BJ (cell line): ENCODE measurements around the gene GBA2. TPM values are rescaled to one million over a fixed set of nuclear protein-coding genes. Genes with fewer than 3 reads are reported as not detected.
A peak's percentile ranks its signal among the peaks of the same experiment; 100 is the strongest.

Experiments used
- CTCF ChIA-PET: fragments of 350-600 bp; formaldehyde crosslinking; extraction: SDS; loops from one replicate; lab custom pipeline; 2021; ENCODE audit warnings: antibody characterized with exemption, inconsistent platforms; lab: Yijun Ruan, JAX
- POLR2A ChIA-PET: fragments of 300-600 bp; sonication (Branson Sonifier 250); formaldehyde crosslinking; extraction: SDS; loops from one replicate; lab custom pipeline; 2021; ENCODE audit warnings: antibody characterized with exemption; lab: Charles Lee
- DNase-seq: peaks from one replicate; pipeline ENCODE4 v3.0.0-alpha.2; 2011; ENCODE audit warnings: low read depth
- H3K27me3 ChIP-seq: 2 replicates; pipeline ENCODE4 v1.6.0; 2011; ENCODE audit warnings: low read length; ENCODE audit not compliant: control insufficient read depth, insufficient read depth
- H3K36me3 ChIP-seq: 2 replicates; pipeline ENCODE4 v1.5.1; 2011; ENCODE audit warnings: low read length; ENCODE audit not compliant: control insufficient read depth, insufficient read depth
- H3K4me3 ChIP-seq: 2 replicates; pipeline ENCODE4 v1.5.1; 2011; ENCODE audit warnings: low read depth, mild to moderate bottlenecking, control low read depth, low read length
- polyA plus RNA-seq: library from polyadenylated mRNA; depleted of rRNA; stranded (reverse); fragments of >200 nt; gene quantifications from 2 replicates; pipeline ENCODE4 v1.2.3, GENCODE V29; 2011; rRNA removed
- small RNA-seq: library from RNA; depleted of rRNA; stranded (forward); fragments of <200 nt; gene quantifications from one replicate; pipeline ENCODE3, GENCODE V24; 2012; ENCODE audit warnings: low replicate concordance, low read depth; ENCODE audit not compliant: insufficient read length
- TF ChIP-seq, protein P1 (sequence below): IDR thresholded peaks from 2 replicates; pipeline ENCODE4 v1.5.1; 2011; ENCODE audit warnings: low read depth, mild to moderate bottlenecking, control low read depth, inconsistent platforms, low read length, moderate library complexity; ENCODE audit not compliant: insufficient read depth

GBA2 gene
- polyA plus RNA-seq, 1 experiment, result 44.1 TPM

DNA sequence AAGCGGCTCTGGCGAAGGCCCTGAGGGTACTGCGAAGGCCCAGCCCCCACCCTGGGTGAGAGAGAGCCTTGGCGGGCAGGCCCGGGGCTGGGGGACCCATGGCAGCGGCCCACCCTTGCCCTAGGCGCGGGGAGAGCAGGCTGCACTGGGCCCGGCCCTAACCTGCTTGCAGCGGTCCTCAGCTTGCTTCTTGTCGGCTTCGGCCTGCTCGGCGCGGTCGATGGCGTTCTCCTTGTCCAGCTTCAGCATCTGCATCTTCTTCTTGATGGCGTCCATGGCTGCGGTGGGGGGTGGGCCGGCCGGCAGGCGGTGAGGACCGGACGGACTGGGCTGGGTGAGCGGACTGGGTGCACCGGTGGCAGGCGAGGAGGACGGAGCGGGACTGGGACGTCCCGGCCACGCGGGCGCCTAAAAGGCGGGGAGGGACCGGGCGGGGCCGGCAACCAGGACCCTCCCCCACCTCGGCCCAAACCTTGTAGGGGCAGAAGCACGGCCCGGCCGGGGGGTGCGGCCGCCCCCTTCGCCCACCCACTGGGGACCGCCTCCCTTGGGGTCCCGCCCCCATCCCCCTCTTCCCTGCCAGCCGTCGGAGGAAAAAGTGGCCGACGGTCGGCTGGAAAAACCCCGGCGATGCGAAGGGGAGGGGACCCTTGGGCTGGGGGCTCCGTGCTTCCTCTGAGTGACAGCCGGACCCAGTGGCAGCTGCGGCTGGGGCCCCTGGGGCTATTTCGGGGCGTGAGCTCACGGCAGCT lies 59.3 kb downstream of the GBA2 start, which contains the start of gene TPM2:
Gene TPM2, minus strand, starts transcription at position 384 of the 752 bp plus-strand sequence. Its CDS starts 108 bp downstream, at position 276.
- peak; percentile 46 for DNase-seq
- POLR2A ChIA-PET, result interaction anchor here (0.6 to 4.2 kb wide), 7 partner anchors 9 to 60 kb away, joined by 3 to 35 read pairs (median 7); partner anchors contain the start of genes CCDC107, CREB3, RMRP and TLN1
- TF ChIP-seq, protein P1, sequence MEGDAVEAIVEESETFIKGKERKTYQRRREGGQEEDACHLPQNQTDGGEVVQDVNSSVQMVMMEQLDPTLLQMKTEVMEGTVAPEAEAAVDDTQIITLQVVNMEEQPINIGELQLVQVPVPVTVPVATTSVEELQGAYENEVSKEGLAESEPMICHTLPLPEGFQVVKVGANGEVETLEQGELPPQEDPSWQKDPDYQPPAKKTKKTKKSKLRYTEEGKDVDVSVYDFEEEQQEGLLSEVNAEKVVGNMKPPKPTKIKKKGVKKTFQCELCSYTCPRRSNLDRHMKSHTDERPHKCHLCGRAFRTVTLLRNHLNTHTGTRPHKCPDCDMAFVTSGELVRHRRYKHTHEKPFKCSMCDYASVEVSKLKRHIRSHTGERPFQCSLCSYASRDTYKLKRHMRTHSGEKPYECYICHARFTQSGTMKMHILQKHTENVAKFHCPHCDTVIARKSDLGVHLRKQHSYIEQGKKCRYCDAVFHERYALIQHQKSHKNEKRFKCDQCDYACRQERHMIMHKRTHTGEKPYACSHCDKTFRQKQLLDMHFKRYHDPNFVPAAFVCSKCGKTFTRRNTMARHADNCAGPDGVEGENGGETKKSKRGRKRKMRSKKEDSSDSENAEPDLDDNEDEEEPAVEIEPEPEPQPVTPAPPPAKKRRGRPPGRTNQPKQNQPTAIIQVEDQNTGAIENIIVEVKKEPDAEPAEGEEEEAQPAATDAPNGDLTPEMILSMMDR, result no peak
- CTCF ChIA-PET, result interaction anchor here (0.6 to 3.8 kb wide), 9 partner anchors 9 to 153 kb away, joined by 3 to 26 read pairs (median 5); partner anchors contain the start of genes CCDC107, RMRP and TLN1
- no peaks in the 10 kb centered on the region for H3K27me3 ChIP-seq
- H3K4me3 ChIP-seq, result peak within 1 kb of the TSS; percentile 98
- peaks cover 25% of the 10 kb centered on the region for H3K36me3 ChIP-seq

DNA sequence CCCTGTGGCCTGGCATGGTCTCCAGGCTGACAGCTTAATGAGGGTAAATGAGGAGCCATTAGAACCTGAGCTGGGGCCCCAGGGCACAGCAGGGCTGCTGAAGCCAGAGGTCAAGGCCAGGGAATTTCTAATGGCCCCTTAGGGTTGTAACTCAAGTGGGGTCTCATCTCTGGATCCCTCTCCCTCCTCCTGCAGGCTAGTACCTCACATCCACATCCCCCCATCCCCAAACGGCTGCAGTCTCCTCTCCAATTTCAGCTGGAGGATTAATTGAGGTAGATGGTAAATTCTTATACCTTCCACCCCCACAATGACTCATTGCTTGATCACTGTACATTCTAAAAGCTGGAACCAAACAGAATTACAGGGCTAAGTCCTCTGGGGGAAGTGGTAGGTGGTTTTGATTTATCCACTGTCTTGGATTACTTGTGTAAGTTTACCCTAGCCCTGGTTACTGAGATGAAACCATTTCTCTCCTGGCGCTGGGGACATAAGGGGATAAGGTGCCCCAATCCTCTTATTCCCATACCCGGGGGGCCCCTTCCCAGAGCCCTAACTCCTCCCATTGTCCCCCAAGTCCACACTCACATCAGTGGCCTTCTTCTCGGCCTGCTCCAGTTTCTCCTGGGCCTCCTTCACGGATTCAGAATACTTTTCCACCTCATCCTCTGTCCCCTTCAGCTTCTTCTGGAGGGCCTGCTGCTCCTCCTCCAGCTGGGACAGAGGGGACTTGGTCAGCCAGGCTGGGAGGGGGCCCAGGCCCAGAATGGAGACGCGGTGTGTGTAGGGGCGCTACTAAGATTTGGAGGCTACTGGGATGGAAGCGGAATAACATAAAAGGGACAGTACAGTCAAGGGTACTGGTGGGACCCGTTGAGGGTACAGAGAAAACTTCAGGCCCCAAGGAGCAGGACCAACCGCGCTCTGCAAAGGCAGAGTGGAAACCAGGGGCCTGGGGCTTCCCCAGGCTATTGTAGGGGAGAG lies 60.2 kb downstream of the GBA2 start:
- ChIA-PET CTCF (interaction anchor here (0.6 to 3.8 kb wide), 9 partner anchors 7 to 134 kb away, joined by 3 to 13 read pairs (median 6); partner anchors contain the start of genes CCDC107, RMRP and TLN1), POLR2A (interaction anchor here (0.5 to 4.2 kb wide), 6 partner anchors 9 to 44 kb away, joined by 3 to 35 read pairs (median 6); partner anchors contain the start of genes CREB3 and TLN1)
- peak; percentile 44 for DNase-seq
- Histone ChIP-seq H3K27me3 (no peaks in the 10 kb centered on the region), H3K4me3 (peak overlapping the region; percentile 98), H3K36me3 (peaks cover 32% of the 10 kb centered on the region)
- TF ChIP-seq, protein P1, result no peak

DNA sequence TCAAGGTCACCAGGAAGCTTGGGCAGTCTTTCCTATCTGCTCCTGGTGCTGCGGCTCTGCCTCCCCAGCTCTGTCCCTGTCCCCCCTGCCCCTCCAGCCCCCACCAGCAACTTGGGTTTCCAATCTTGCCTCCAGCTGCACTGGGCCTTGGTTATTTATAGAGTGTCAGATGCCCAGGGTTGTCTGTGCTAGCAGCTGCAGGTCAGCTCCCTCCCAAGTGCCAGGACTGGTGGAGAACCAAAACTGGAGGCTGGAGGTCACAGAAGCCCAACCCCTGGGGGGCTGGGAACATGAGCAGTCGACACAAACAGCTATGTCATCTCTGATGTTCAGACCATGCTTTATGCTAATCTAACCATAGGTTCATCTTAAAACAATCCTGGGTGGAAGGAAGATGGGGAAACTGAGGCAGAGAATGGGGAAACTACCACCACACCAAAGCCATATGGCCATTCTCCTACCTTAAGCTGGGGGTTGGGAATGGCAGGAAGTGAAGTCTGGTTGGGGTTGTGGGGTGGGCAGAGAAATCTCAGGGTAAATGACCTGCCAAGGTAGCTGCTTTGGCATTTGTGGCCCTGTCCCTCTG lies 61.0 kb downstream of the GBA2 start:
- ChIA-PET POLR2A (interaction anchor here (0.5 to 4.2 kb wide), 6 partner anchors 8 to 40 kb away, joined by 3 to 35 read pairs (median 4); no protein-coding TSS in a partner anchor), CTCF (interaction anchor here (0.6 to 2.4 kb wide), 8 partner anchors 8 to 133 kb away, joined by 3 to 10 read pairs (median 5); partner anchors contain the start of genes CCDC107, RMRP and TLN1)
- Histone ChIP-seq H3K36me3 (peaks cover 39% of the 10 kb centered on the region), H3K27me3 (no peaks in the 10 kb centered on the region), H3K4me3 (peak overlapping the region; percentile 98)
- DNase-seq, result no peak
- TF ChIP-seq, protein P1, result no peak

DNA sequence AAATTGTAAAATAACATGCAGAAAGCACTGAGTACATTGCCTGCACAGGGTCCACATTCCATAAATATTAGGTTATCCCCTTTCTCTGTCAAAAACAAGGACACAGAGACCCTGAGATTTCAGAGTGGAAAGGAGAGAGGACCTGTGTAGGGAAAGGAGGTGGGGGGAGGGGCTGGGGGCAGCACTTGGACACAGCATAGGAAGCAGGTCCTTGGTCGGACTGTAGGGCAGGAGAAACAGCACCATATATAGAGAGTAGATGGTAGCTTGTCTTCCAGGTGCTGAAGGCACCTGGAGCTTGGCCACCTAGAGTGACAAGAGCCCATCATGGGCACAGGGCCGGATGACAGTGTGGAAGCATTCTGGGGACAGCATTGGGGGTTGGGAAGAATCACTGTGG lies 61.7 kb downstream of the GBA2 start:
- no peaks in the 10 kb centered on the region for H3K27me3 ChIP-seq
- TF ChIP-seq, protein P1, result no peak
- ChIA-PET CTCF (interaction anchor here (0.7 to 2.4 kb wide), 4 partner anchors 9 to 29 kb away, joined by 3 to 10 read pairs (median 8); partner anchors contain the start of genes CCDC107 and RMRP), POLR2A (interaction anchor here (0.6 to 1.4 kb wide), 3 partner anchors 12 to 41 kb away, joined by 3 to 6 read pairs (median 3); no protein-coding TSS in a partner anchor)
- peak overlapping the region; percentile 98 for H3K4me3 ChIP-seq
- DNase-seq, result no peak
- peaks cover 46% of the 10 kb centered on the region for H3K36me3 ChIP-seq

Small RNA genes within 50 kb of the gene (small RNA-seq; reads per million reads assigned to genes)
- 0.63 reads per million for gene MIR6853

Other genes with a start within 250 kb of the GBA2 start
- gene TESK1, start 144.0 kb downstream of the GBA2 start, polyA plus RNA-seq, result 23.2 and 32.6 TPM in 2 replicates
- 1.1 and 1.7 TPM in 2 replicates for gene CD72, start 130.8 kb downstream of the GBA2 start, polyA plus RNA-seq
- not detected in 2 replicates for gene SIT1, start 98.3 kb downstream of the GBA2 start, polyA plus RNA-seq
- gene RMRP, start 91.2 kb downstream of the GBA2 start, polyA plus RNA-seq, result 235 and 1,738 TPM in 2 replicates
- gene CCDC107, start 90.9 kb downstream of the GBA2 start, polyA plus RNA-seq, result 22.0 and 27.9 TPM in 2 replicates
- gene ARHGEF39, start 84.0 kb downstream of the GBA2 start, polyA plus RNA-seq, result 2.7 and 4.1 TPM in 2 replicates
- gene CA9, start 75.3 kb downstream of the GBA2 start, polyA plus RNA-seq, result 0.13 and 0.32 TPM in 2 replicates
- gene TPM2, start 59.3 kb downstream of the GBA2 start, polyA plus RNA-seq, result 1,727 and 2,061 TPM in 2 replicates
- 215 and 399 TPM in 2 replicates for gene TLN1, start 17.0 kb downstream of the GBA2 start, polyA plus RNA-seq
- 67.9 and 75.8 TPM in 2 replicates for gene CREB3, start 16.6 kb downstream of the GBA2 start, polyA plus RNA-seq
- gene RGP1, start 59 bp upstream of the GBA2 start, polyA plus RNA-seq, result 17.4 and 19.7 TPM in 2 replicates
- gene MSMP, start 5.0 kb upstream of the GBA2 start, polyA plus RNA-seq, result not detected in 2 replicates
- 30.1 and 33.4 TPM in 2 replicates for gene NPR2, start 42.4 kb upstream of the GBA2 start, polyA plus RNA-seq
- gene SPAG8, start 63.0 kb upstream of the GBA2 start, polyA plus RNA-seq, result 0.50 and 0.85 TPM in 2 replicates
- 20.9 and 30.0 TPM in 2 replicates for gene HINT2, start 65.8 kb upstream of the GBA2 start, polyA plus RNA-seq
- gene FAM221B, start 79.5 kb upstream of the GBA2 start, polyA plus RNA-seq, result not detected in 2 replicates
- gene TMEM8B, start 80.0 kb upstream of the GBA2 start, polyA plus RNA-seq, result 3.4 and 5.6 TPM in 2 replicates
- gene OR13J1, start 121.2 kb upstream of the GBA2 start, polyA plus RNA-seq, result not detected in 2 replicates
- gene HRCT1, start 157.0 kb upstream of the GBA2 start, polyA plus RNA-seq, result 0.47 and 0.93 TPM in 2 replicates
- 0.23 and 0.32 TPM in 2 replicates for gene SPAAR, start 160.3 kb upstream of the GBA2 start, polyA plus RNA-seq
- gene OR2S2, start 208.9 kb upstream of the GBA2 start, polyA plus RNA-seq, result 0.33 and 0.53 TPM in 2 replicates